H9 (cell line): ENCODE measurements around the gene COX5B. TPM values are rescaled to one million over a fixed set of nuclear protein-coding genes. Genes with fewer than 3 reads are reported as not detected.

Experiments
- DNase-seq: peaks from one replicate; pipeline ENCODE4 v3.0.0-alpha.2; 2017
- H2AFZ ChIP-seq: one replicate; pipeline ENCODE4 v1.6.1; 2013; ENCODE audit warnings: mild to moderate bottlenecking, low read length, control low read depth, moderate library complexity
- H2AK5ac ChIP-seq: 2 replicates; pipeline ENCODE4 v1.6.1; 2013; ENCODE audit warnings: low read length, control low read depth, mixed read lengths; ENCODE audit not compliant: insufficient read length
- H2BK120ac ChIP-seq: one replicate; pipeline ENCODE4 v1.6.1; 2013; ENCODE audit warnings: low read depth, mild to moderate bottlenecking, low read length, control low read depth, inconsistent platforms; ENCODE audit not compliant: poor library complexity, severe bottlenecking
- H2BK12ac ChIP-seq: 2 replicates; pipeline ENCODE4 v1.6.1; 2013; ENCODE audit warnings: low read length, control low read depth, mixed read lengths, low read depth; ENCODE audit not compliant: insufficient read length
- H2BK15ac ChIP-seq: 2 replicates; pipeline ENCODE4 v1.6.1; 2013; ENCODE audit warnings: low read depth, low read length, control low read depth
- H2BK20ac ChIP-seq: one replicate; pipeline ENCODE4 v1.6.1; 2013; ENCODE audit warnings: low read depth, mild to moderate bottlenecking, low read length, control low read depth, inconsistent platforms; ENCODE audit not compliant: poor library complexity, severe bottlenecking
- H2BK5ac ChIP-seq: 2 replicates; pipeline ENCODE4 v1.6.1; 2013; ENCODE audit warnings: low read length, control low read depth, mixed read lengths; ENCODE audit not compliant: insufficient read length
- H3K14ac ChIP-seq: 2 replicates; pipeline ENCODE4 v1.6.1; 2013; ENCODE audit warnings: low read length, control low read depth; ENCODE audit not compliant: insufficient read depth
- H3K18ac ChIP-seq: 2 replicates; pipeline ENCODE4 v1.6.1; 2013; ENCODE audit warnings: low read depth, mild to moderate bottlenecking, mixed read lengths, low read length, control low read depth; ENCODE audit not compliant: insufficient read length
- H3K23ac ChIP-seq: 2 replicates; pipeline ENCODE4 v1.6.1; 2013; ENCODE audit warnings: low read length, control low read depth, mixed read lengths, low read depth; ENCODE audit not compliant: insufficient read length
- H3K23me2 ChIP-seq: 2 replicates; pipeline ENCODE4 v1.6.1; 2013; ENCODE audit warnings: low read depth, mild to moderate bottlenecking, mixed read lengths, low read length, control low read depth; ENCODE audit not compliant: insufficient read length, poor library complexity, severe bottlenecking
- H3K27ac ChIP-seq: 2 replicates; pipeline ENCODE4 v1.5.1; 2013; ENCODE audit warnings: low read length, control low read depth, mixed read lengths, low read depth; ENCODE audit not compliant: insufficient read length
- H3K27me3 ChIP-seq: 2 replicates; pipeline ENCODE4 v1.6.1; 2013; ENCODE audit warnings: low read length, control low read depth, inconsistent platforms; ENCODE audit not compliant: insufficient read depth
- H3K4ac ChIP-seq: 2 replicates; pipeline ENCODE4 v1.6.1; 2013; ENCODE audit warnings: low read depth, mild to moderate bottlenecking, control low read depth, inconsistent platforms, low read length, moderate library complexity
- H3K4me1 ChIP-seq: 2 replicates; pipeline ENCODE4 v1.6.1; 2013; ENCODE audit warnings: low read length, control low read depth, inconsistent platforms; ENCODE audit not compliant: insufficient read depth
- H3K4me2 ChIP-seq: 2 replicates; pipeline ENCODE4 v1.6.1; 2013; ENCODE audit warnings: low read length, control low read depth, mixed read lengths; ENCODE audit not compliant: insufficient read length, insufficient read depth
- H3K56ac ChIP-seq: 2 replicates; pipeline ENCODE4 v1.6.1; 2013; ENCODE audit warnings: low read depth, mild to moderate bottlenecking, mixed read lengths, low read length, control low read depth; ENCODE audit not compliant: insufficient read length
- H3K79me1 ChIP-seq: 2 replicates; pipeline ENCODE4 v1.6.1; 2013; ENCODE audit warnings: low read depth, mild to moderate bottlenecking, moderate library complexity, low read length, control low read depth, inconsistent platforms; ENCODE audit not compliant: insufficient read depth, poor library complexity, severe bottlenecking
- H3K79me2 ChIP-seq: 2 replicates; pipeline ENCODE4 v1.6.1; 2013; ENCODE audit warnings: low read length, control low read depth, inconsistent platforms; ENCODE audit not compliant: insufficient read depth
- H3K9ac ChIP-seq: 2 replicates; pipeline ENCODE4 v1.6.1; 2013; ENCODE audit warnings: low read length, control low read depth, mixed read lengths; ENCODE audit not compliant: insufficient read length; ENCODE audit errors: extremely low read depth
- H3K9me3 ChIP-seq: one replicate; pipeline ENCODE4 v1.6.1; 2013; ENCODE audit warnings: low read depth, low read length, inconsistent platforms; ENCODE audit not compliant: control insufficient read depth
- H3T11ph ChIP-seq: one replicate; pipeline ENCODE4 v1.6.1; 2013; ENCODE audit warnings: mild to moderate bottlenecking, low read length, control low read depth, inconsistent platforms
- H4K20me1 ChIP-seq: one replicate; pipeline ENCODE4 v1.6.1; 2013; ENCODE audit not compliant: control insufficient read depth, insufficient read length, insufficient read depth
- H4K5ac ChIP-seq: 2 replicates; pipeline ENCODE4 v1.6.1; 2013; ENCODE audit warnings: low read depth, mild to moderate bottlenecking, mixed read lengths, low read length, control low read depth; ENCODE audit not compliant: insufficient read length
- H4K8ac ChIP-seq: replicated peaks from 2 replicates; pipeline ENCODE4 v1.6.1; 2013; ENCODE audit warnings: low read length, control low read depth, mixed read lengths, low read depth; ENCODE audit not compliant: insufficient read length
- H4K91ac ChIP-seq: 2 replicates; pipeline ENCODE4 v1.6.1; 2013; ENCODE audit warnings: low read depth, mild to moderate bottlenecking, moderate library complexity, mixed read lengths, low read length, control low read depth; ENCODE audit not compliant: insufficient read length
- H3K27ac Mint-ChIP-seq, 3 experiments: 2 replicates in 2 of 3; 3 replicates in 1 of 3; pipeline ENCODE4 v1.8.0; 2020 to 2021; ENCODE audit warnings: mixed read lengths in 3 of 3, mild to moderate bottlenecking in 1 of 3, moderate library complexity in 1 of 3
- H3K27me3 Mint-ChIP-seq: 2 replicates; pipeline ENCODE4 v1.8.0; 2021; ENCODE audit warnings: low read depth, mild to moderate bottlenecking, moderate library complexity, mixed read lengths
- H3K36me3 Mint-ChIP-seq, 3 experiments: 2 replicates in 2 of 3; 3 replicates in 1 of 3; pipeline ENCODE4 v1.8.0; 2020 to 2021; ENCODE audit warnings: low read depth in 3 of 3, mixed read lengths in 3 of 3; ENCODE audit not compliant: insufficient read depth in 1 of 3
- H3K4me1 Mint-ChIP-seq, 2 experiments: 2 replicates each; pipeline ENCODE4 v1.8.0; 2020; ENCODE audit warnings: mixed read lengths in 2 of 2
- H3K4me3 Mint-ChIP-seq, 2 experiments: 2 replicates in 1 of 2; 3 replicates in 1 of 2; pipeline ENCODE4 v1.8.0; 2020 to 2021; ENCODE audit warnings: mild to moderate bottlenecking in 2 of 2, mixed read lengths in 2 of 2, moderate library complexity in 1 of 2
- H3K9me3 Mint-ChIP-seq, 2 experiments: 2 replicates in 1 of 2; 3 replicates in 1 of 2; pipeline ENCODE4 v1.8.0; 2020; ENCODE audit warnings: mild to moderate bottlenecking in 2 of 2, mixed read lengths in 2 of 2, moderate library complexity in 1 of 2
- total RNA-seq: library from RNA; stranded (reverse); gene quantifications from 2 replicates; pipeline ENCODE4 v1.2.1, GENCODE V29; 2021
- TF ChIP-seq, protein P1 (sequence below): fragments of 200-600 bp; sonication (generic); conservative IDR thresholded peaks from 3 replicates; pipeline ENCODE4 v1.8.0; 2021; ENCODE audit warnings: antibody characterized with exemption, mild to moderate bottlenecking

COX5B gene
- total RNA-seq, 1 experiment from 2014 or later = 237 TPM

DNA sequence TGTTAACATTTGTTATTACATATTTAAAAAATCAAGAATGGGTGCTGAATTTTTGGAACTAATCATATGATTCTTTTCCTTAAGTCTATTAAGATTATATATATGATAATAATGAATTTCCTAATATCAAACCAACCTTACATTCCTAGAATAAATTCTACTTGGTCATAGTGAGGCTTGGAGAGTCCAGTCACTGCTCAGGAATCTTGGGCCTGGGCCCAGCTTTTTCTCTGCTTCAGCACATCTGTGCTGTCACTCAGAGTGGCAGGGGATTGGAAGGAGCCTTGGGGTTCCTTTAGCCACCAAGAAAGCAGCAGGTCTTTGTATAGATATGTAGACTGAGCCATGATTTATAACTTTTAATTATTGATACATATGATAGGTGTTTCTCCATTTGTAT is 47.6 kb downstream of the COX5B start:
- Histone ChIP-seq H3K4me2 (no peak overlapping the region), H3K79me1 (no peaks in the 10 kb centered on the region), H3K79me2 (no peaks in the 10 kb centered on the region), H2BK5ac (no peak overlapping the region), H3K27me3 (no peaks in the 10 kb centered on the region), H3K9me3 (no peaks in the 10 kb centered on the region), H3K18ac (no peak overlapping the region), H3K27ac (no peak overlapping the region), H3K4me1 (no peaks in the 10 kb centered on the region), H2BK120ac (no peak overlapping the region), H2AFZ (no peak overlapping the region), H3K4ac (no peak overlapping the region), H3K14ac (no peak overlapping the region), H3T11ph (no peak overlapping the region), H3K9ac (no peak overlapping the region), H2BK15ac (no peak overlapping the region), H4K5ac (no peak overlapping the region), H4K91ac (no peak overlapping the region), H3K23ac (no peak overlapping the region), H4K20me1 (no peaks in the 10 kb centered on the region), H3K23me2 (no peaks in the 10 kb centered on the region), H2AK5ac (no peak overlapping the region), H2BK20ac (no peak overlapping the region), H2BK12ac (no peak overlapping the region), H3K56ac (no peak overlapping the region), H4K8ac (no peak overlapping the region)
- H3K27ac Mint-ChIP-seq = no peak overlapping the region
- H3K4me3 Mint-ChIP-seq = no peak overlapping the region
- H3K36me3 Mint-ChIP-seq = no peaks in the 10 kb centered on the region
- no peaks in the 10 kb centered on the region for H3K27me3 Mint-ChIP-seq
- peaks cover 23 to 24% of the 10 kb centered on the region in 2 experiments for H3K4me1 Mint-ChIP-seq
- no peaks in the 10 kb centered on the region; a peak in 1 of 5 replicates for H3K9me3 Mint-ChIP-seq
- no peak for DNase-seq
- TF ChIP-seq, protein P1, sequence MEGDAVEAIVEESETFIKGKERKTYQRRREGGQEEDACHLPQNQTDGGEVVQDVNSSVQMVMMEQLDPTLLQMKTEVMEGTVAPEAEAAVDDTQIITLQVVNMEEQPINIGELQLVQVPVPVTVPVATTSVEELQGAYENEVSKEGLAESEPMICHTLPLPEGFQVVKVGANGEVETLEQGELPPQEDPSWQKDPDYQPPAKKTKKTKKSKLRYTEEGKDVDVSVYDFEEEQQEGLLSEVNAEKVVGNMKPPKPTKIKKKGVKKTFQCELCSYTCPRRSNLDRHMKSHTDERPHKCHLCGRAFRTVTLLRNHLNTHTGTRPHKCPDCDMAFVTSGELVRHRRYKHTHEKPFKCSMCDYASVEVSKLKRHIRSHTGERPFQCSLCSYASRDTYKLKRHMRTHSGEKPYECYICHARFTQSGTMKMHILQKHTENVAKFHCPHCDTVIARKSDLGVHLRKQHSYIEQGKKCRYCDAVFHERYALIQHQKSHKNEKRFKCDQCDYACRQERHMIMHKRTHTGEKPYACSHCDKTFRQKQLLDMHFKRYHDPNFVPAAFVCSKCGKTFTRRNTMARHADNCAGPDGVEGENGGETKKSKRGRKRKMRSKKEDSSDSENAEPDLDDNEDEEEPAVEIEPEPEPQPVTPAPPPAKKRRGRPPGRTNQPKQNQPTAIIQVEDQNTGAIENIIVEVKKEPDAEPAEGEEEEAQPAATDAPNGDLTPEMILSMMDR = no peak
